GM23338 (cell line): Measurements from ENCODE around the gene G6PC3. TPM values are rescaled to one million over a fixed set of nuclear protein-coding genes. Genes with fewer than 3 reads are reported as not detected.

Experiments
- ATAC-seq: fragments of 200-7000 bp; cut with Tn5 transposase; 3 replicates; pipeline ENCODE4 v1.9.1; 2020
- DNase-seq: peaks from one replicate; pipeline ENCODE4 v3.0.0-alpha.2; 2015; ENCODE audit warnings: low spot score
- H2AFZ ChIP-seq: fragments of 200-600 bp; sonication (generic); 2 replicates; pipeline ENCODE4 v1.8.0; 2016; ENCODE audit warnings: antibody characterized with exemption, mild to moderate bottlenecking, moderate library complexity
- H3F3A ChIP-seq: fragments of 200-600 bp; sonication (generic); replicated peaks from 2 replicates; pipeline ENCODE4 v1.8.0; 2017; ENCODE audit warnings: antibody characterized with exemption, mixed run types, low read depth
- H3K27ac ChIP-seq: fragments of 200-600 bp; sonication (generic); 2 replicates; pipeline ENCODE4 v1.6.1; 2016; ENCODE audit warnings: low read depth
- H3K27me3 ChIP-seq: fragments of 200-600 bp; sonication (generic); 2 replicates; pipeline ENCODE4 v1.8.0; 2016; ENCODE audit warnings: mild to moderate bottlenecking, mixed run types, moderate library complexity; ENCODE audit not compliant: insufficient read depth
- H3K36me3 ChIP-seq: fragments of 200-600 bp; sonication (generic); 2 replicates; pipeline ENCODE4 v1.8.0; 2016; ENCODE audit warnings: mild to moderate bottlenecking; ENCODE audit not compliant: insufficient read depth
- H3K4me1 ChIP-seq: fragments of 200-600 bp; sonication (generic); 2 replicates; pipeline ENCODE4 v1.8.0; 2016; ENCODE audit warnings: mild to moderate bottlenecking, moderate library complexity; ENCODE audit not compliant: insufficient read depth
- H3K4me2 ChIP-seq: fragments of 200-600 bp; sonication (generic); 2 replicates; pipeline ENCODE4 v1.7.1; 2017; ENCODE audit warnings: mixed run types
- H3K4me3 ChIP-seq: fragments of 200-600 bp; sonication (generic); 2 replicates; pipeline ENCODE4 v1.6.1; 2016; ENCODE audit warnings: mixed run types
- H3K79me2 ChIP-seq: fragments of 200-600 bp; sonication (generic); replicated peaks from 2 replicates; pipeline ENCODE4 v1.8.0; 2017; ENCODE audit warnings: mild to moderate bottlenecking; ENCODE audit not compliant: insufficient read depth
- H3K9me2 ChIP-seq: fragments of 200-600 bp; sonication (generic); 2 replicates; pipeline ENCODE4 v1.8.0; 2017; ENCODE audit not compliant: insufficient read depth
- H4K20me1 ChIP-seq: fragments of 200-600 bp; sonication (generic); replicated peaks from 2 replicates; pipeline ENCODE4 v1.8.0; 2017; ENCODE audit warnings: mild to moderate bottlenecking; ENCODE audit not compliant: insufficient read depth
- H3K27ac Mint-ChIP-seq: 2 replicates; pipeline ENCODE4 v1.8.0; 2020; ENCODE audit warnings: inconsistent platforms, mild to moderate bottlenecking, moderate library complexity, mixed read lengths
- H3K27me3 Mint-ChIP-seq: 3 replicates; pipeline ENCODE4 v1.8.0; 2022; ENCODE audit warnings: low read depth, mild to moderate bottlenecking, moderate library complexity, mixed read lengths, inconsistent platforms; ENCODE audit not compliant: insufficient read depth, poor library complexity
- H3K36me3 Mint-ChIP-seq: 3 replicates; pipeline ENCODE4 v1.8.0; 2021; ENCODE audit warnings: low read depth, mild to moderate bottlenecking, inconsistent platforms, moderate library complexity, mixed read lengths
- H3K4me1 Mint-ChIP-seq: 3 replicates; pipeline ENCODE4 v1.8.0; 2020; ENCODE audit warnings: mild to moderate bottlenecking, inconsistent platforms, mixed read lengths
- H3K4me3 Mint-ChIP-seq: 3 replicates; pipeline ENCODE4 v1.8.0; 2021; ENCODE audit warnings: moderate library complexity, mild to moderate bottlenecking, inconsistent platforms, mixed read lengths
- H3K9me3 Mint-ChIP-seq: 3 replicates; pipeline ENCODE4 v1.8.0; 2020; ENCODE audit warnings: moderate library complexity, mild to moderate bottlenecking, inconsistent platforms, mixed read lengths
- EZH2 ChIP-seq: fragments of 200-600 bp; sonication (generic); IDR thresholded peaks from one replicate; pipeline ENCODE4 v1.8.0; 2017; ENCODE audit warnings: antibody characterized with exemption, mild to moderate bottlenecking, low read depth; ENCODE audit not compliant: unreplicated experiment
- EZH2phosphoT487 ChIP-seq: fragments of 200-600 bp; sonication (generic); IDR thresholded peaks from one replicate; pipeline ENCODE4 v1.8.1; 2018; ENCODE audit warnings: antibody characterized with exemption; ENCODE audit not compliant: unreplicated experiment
- NANOG ChIP-seq: IDR thresholded peaks from 2 replicates; pipeline ENCODE4 v1.6.1; 2016; ENCODE audit warnings: antibody characterized with exemption, borderline replicate concordance
- STAT1 ChIP-seq: IDR thresholded peaks from one replicate; pipeline ENCODE4 v1.6.1; 2016; ENCODE audit warnings: antibody characterized with exemption; ENCODE audit not compliant: unreplicated experiment
- ZNF114 ChIP-seq: fragments of 250-450 bp; sonication (Bioruptor Pico); IDR thresholded peaks from 2 replicates; pipeline ENCODE4 v1.5.0; 2020; ENCODE audit warnings: mild to moderate bottlenecking, moderate library complexity
- polyA plus RNA-seq: library from polyadenylated mRNA; unstranded; fragments of >200 nt; fragmentation: Nextera tagmentation; extraction: Ambion mirVana; gene quantifications from 2 replicates; pipeline ENCODE4 v1.2.1, GENCODE V29; 2016
- total RNA-seq: library from RNA; depleted of rRNA; stranded (reverse); fragments of >200 nt; shearing (Covaris generic); gene quantifications from 2 replicates; pipeline ENCODE4 v1.2.3, GENCODE V29; 2014
- TF ChIP-seq, protein P1 (sequence below): IDR thresholded peaks from one replicate; pipeline ENCODE4 v1.6.1; 2018; ENCODE audit warnings: antibody characterized with exemption; ENCODE audit not compliant: unreplicated experiment
- TF ChIP-seq, protein P2 (sequence below): fragments of 250-450 bp; sonication (Bioruptor Pico); IDR thresholded peaks from 2 replicates; pipeline ENCODE4 v1.5.0; 2020; ENCODE audit warnings: mild to moderate bottlenecking, moderate library complexity

G6PC3 gene
- total and polyA plus RNA-seq, 2 experiments from 2014 or later, result 112 to 143 TPM

DNA sequence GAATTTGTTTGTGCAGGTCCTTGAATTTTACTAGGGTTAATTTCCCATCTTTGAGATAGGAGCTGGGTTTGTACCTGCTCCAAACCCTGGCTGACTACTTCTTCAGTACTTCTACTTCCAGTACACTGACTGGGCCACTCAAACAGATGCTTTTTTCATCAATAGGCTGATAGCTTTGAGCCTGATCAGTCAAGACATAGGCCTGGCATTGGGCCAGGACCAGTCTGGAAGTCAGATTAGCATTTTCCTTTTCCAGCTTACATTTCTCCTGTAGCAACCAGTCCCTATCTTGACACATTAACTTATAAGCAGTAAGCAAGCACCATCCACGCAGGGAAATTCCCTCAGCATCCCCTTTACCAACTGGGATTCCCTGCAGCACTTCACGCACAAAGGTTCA, 48.3 kb upstream of the G6PC3 start:
- no peak overlapping the region for H2AFZ ChIP-seq
- Mint-ChIP-seq H3K4me1 (no peaks in the 10 kb centered on the region), H3K27ac (no peak overlapping the region), H3K4me3 (no peak overlapping the region), H3K36me3 (no peaks in the 10 kb centered on the region; the same call in 2 of the 3 replicates), H3K9me3 (no peaks in the 10 kb centered on the region), H3K27me3 (peaks cover 9% of the 10 kb centered on the region)
- no peaks in the 10 kb centered on the region for H3K36me3 ChIP-seq
- TF ChIP-seq EZH2phosphoT487 (no peak), ZNF114 (CRISPR knock-in tag) (no peak), EZH2 (no peak), STAT1 (no peak), NANOG (no peak)
- TF ChIP-seq, protein P1, sequence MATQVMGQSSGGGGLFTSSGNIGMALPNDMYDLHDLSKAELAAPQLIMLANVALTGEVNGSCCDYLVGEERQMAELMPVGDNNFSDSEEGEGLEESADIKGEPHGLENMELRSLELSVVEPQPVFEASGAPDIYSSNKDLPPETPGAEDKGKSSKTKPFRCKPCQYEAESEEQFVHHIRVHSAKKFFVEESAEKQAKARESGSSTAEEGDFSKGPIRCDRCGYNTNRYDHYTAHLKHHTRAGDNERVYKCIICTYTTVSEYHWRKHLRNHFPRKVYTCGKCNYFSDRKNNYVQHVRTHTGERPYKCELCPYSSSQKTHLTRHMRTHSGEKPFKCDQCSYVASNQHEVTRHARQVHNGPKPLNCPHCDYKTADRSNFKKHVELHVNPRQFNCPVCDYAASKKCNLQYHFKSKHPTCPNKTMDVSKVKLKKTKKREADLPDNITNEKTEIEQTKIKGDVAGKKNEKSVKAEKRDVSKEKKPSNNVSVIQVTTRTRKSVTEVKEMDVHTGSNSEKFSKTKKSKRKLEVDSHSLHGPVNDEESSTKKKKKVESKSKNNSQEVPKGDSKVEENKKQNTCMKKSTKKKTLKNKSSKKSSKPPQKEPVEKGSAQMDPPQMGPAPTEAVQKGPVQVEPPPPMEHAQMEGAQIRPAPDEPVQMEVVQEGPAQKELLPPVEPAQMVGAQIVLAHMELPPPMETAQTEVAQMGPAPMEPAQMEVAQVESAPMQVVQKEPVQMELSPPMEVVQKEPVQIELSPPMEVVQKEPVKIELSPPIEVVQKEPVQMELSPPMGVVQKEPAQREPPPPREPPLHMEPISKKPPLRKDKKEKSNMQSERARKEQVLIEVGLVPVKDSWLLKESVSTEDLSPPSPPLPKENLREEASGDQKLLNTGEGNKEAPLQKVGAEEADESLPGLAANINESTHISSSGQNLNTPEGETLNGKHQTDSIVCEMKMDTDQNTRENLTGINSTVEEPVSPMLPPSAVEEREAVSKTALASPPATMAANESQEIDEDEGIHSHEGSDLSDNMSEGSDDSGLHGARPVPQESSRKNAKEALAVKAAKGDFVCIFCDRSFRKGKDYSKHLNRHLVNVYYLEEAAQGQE, result no peak
- TF ChIP-seq, protein P2, sequence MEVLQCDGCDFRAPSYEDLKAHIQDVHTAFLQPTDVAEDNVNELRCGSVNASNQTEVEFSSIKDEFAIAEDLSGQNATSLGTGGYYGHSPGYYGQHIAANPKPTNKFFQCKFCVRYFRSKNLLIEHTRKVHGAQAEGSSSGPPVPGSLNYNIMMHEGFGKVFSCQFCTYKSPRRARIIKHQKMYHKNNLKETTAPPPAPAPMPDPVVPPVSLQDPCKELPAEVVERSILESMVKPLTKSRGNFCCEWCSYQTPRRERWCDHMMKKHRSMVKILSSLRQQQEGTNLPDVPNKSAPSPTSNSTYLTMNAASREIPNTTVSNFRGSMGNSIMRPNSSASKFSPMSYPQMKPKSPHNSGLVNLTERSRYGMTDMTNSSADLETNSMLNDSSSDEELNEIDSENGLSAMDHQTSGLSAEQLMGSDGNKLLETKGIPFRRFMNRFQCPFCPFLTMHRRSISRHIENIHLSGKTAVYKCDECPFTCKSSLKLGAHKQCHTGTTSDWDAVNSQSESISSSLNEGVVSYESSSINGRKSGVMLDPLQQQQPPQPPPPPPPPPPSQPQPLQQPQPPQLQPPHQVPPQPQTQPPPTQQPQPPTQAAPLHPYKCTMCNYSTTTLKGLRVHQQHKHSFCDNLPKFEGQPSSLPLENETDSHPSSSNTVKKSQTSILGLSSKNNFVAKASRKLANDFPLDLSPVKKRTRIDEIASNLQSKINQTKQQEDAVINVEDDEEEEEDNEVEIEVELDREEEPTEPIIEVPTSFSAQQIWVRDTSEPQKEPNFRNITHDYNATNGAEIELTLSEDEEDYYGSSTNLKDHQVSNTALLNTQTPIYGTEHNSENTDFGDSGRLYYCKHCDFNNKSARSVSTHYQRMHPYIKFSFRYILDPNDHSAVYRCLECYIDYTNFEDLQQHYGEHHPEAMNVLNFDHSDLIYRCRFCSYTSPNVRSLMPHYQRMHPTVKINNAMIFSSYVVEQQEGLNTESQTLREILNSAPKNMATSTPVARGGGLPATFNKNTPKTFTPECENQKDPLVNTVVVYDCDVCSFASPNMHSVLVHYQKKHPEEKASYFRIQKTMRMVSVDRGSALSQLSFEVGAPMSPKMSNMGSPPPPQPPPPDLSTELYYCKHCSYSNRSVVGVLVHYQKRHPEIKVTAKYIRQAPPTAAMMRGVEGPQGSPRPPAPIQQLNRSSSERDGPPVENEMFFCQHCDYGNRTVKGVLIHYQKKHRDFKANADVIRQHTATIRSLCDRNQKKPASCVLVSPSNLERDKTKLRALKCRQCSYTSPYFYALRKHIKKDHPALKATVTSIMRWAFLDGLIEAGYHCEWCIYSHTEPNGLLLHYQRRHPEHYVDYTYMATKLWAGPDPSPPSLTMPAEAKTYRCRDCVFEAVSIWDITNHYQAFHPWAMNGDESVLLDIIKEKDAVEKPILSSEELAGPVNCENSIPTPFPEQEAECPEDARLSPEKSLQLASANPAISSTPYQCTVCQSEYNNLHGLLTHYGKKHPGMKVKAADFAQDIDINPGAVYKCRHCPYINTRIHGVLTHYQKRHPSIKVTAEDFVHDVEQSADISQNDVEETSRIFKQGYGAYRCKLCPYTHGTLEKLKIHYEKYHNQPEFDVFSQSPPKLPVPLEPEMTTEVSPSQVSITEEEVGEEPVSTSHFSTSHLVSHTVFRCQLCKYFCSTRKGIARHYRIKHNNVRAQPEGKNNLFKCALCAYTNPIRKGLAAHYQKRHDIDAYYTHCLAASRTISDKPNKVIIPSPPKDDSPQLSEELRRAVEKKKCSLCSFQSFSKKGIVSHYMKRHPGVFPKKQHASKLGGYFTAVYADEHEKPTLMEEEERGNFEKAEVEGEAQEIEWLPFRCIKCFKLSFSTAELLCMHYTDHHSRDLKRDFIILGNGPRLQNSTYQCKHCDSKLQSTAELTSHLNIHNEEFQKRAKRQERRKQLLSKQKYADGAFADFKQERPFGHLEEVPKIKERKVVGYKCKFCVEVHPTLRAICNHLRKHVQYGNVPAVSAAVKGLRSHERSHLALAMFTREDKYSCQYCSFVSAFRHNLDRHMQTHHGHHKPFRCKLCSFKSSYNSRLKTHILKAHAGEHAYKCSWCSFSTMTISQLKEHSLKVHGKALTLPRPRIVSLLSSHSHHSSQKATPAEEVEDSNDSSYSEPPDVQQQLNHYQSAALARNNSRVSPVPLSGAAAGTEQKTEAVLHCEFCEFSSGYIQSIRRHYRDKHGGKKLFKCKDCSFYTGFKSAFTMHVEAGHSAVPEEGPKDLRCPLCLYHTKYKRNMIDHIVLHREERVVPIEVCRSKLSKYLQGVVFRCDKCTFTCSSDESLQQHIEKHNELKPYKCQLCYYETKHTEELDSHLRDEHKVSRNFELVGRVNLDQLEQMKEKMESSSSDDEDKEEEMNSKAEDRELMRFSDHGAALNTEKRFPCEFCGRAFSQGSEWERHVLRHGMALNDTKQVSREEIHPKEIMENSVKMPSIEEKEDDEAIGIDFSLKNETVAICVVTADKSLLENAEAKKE (CRISPR knock-in tag), result no peak
- DNase-seq (no peak), ATAC-seq (no peak)
- H3F3A ChIP-seq, result 0 out of 2 replicates have a peak, but pooled peaks cover 3% of the 10 kb centered on the region
- H3K27ac ChIP-seq, result no peak overlapping the region
- H3K4me1 ChIP-seq, result no peaks in the 10 kb centered on the region
- H3K4me2 ChIP-seq, result no peak overlapping the region
- no peaks in the 10 kb centered on the region for H3K79me2 ChIP-seq
- H4K20me1 ChIP-seq, result peaks cover 7% of the 10 kb centered on the region; the same call in 1 of the 2 replicates
- H3K9me2 ChIP-seq, result no peaks in the 10 kb centered on the region
- H3K27me3 ChIP-seq, result no peaks in the 10 kb centered on the region
- no peak overlapping the region for H3K4me3 ChIP-seq
